Transverse colon (tissue), 3 donors: ENCODE measurements around the gene TPP1.

Experiments
- CTCF ChIP-seq, 5 experiments: fragments of 200-600 bp in 3 of 5; fragments of 450-650 bp in 2 of 5; sonication (generic) in 3 of 5; IDR thresholded peaks; 1 replicate in 2 of 5; 2 replicates in 3 of 5; pipeline ENCODE4 v1.5.1; 2016 to 2017; ENCODE audit warnings: antibody characterized with exemption in 5 of 5, inconsistent platforms in 3 of 5, mild to moderate bottlenecking in 2 of 5, moderate library complexity in 1 of 5
- EP300 ChIP-seq: sonication (generic); formaldehyde crosslinking; IDR thresholded peaks from one replicate; pipeline ENCODE4 v1.6.1; 2017; ENCODE audit warnings: antibody characterized with exemption, low read depth
- POLR2A ChIP-seq: fragments of 450-650 bp; IDR thresholded peaks from one replicate; pipeline ENCODE4 v1.6.1; 2016; ENCODE audit warnings: antibody characterized with exemption, mild to moderate bottlenecking, moderate library complexity

- TF ChIP-seq CTCF (IDR thresholded peaks at IDR 0.05) (no peak), POLR2A (no peak), EP300 (no peak)
Measured at GRCh38 chr11:6642957-6643356, 23.7 kb upstream of the TPP1 start.
